GM18499 (cell line): Measurements from ENCODE around the gene PRELP.

Experiments
- ATAC-seq: cut with Tn5 transposase; IDR thresholded peaks from one replicate; pipeline ENCODE4 v1.9.1; 2021; ENCODE audit warnings: moderate number of reproducible peaks; ENCODE audit not compliant: insufficient read depth, unreplicated experiment

PRELP gene

GRCh38 chr1:203521074-203521794, 45.6 kb downstream of the PRELP start:
- ATAC-seq, result no peak

- no peak for ATAC-seq
Measured at GRCh38 chr1:203521812-203522211, 46.2 kb downstream of the PRELP start.

DNA sequence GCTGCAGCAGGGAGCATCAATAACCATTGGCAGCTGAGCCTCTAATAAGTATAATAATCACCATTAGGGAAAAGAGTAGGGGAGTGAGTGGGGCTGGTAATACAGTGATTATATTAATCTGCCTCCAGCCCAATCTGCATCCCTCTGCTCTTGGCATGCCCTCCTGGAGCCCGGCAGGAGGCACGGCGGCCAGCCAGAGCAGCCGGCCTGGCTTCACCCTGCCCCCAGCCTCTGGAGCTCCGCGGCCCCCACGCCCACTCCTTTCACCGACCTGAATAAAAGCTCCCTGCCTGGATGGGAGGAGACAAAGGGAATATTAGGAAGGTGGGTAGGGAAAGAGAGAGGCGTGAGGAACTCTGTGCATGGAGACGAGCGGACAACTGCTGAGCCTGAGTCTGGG, 46.6 kb downstream of the PRELP start:
- ATAC-seq, result no peak

DNA sequence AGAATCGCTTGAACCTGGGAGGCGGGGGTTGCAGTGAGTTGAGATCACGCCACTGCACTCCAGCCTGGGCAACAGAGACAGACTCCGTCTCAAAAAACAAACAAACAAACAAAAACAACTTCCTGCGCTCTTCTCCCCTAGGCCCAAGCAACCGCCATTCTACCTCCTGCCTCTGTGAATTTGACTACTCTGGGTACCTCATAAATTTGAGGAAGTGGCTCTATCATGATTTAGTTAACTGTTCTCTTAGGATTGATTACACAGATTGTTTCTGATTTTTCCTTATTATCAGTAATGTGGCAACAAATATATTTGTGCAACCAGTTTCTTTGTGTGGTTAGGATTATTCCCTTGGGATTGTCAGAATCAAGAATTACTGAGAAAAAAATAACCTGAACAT, 48.1 kb downstream of the PRELP start:
- no peak for ATAC-seq

- ATAC-seq, result no peak
Measured at GRCh38 chr1:203524152-203524551, 48.5 kb downstream of the PRELP start.

DNA sequence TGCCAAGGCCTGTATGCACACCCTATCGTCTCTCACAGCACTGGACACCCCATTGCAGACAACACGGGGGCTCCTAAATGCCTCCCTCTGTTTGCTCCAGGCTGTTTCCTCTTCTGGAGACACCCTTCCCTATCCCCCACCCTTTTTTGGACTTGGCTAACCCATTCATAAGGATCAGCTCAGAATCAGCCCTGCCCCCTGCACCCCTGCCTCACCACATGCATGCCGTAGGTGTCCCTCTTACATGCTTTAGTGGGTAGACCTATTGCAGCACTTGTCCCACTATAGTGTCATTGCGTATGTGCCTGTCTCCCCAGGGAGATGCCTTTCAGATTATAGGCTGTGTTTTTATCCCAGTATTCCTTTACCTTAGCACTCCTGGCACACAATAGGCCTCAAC, 49.2 kb downstream of the PRELP start:
- no peak for ATAC-seq

GRCh38 chr1:203525685-203526084, 50.1 kb downstream of the PRELP start:
- ATAC-seq, result no peak

DNA sequence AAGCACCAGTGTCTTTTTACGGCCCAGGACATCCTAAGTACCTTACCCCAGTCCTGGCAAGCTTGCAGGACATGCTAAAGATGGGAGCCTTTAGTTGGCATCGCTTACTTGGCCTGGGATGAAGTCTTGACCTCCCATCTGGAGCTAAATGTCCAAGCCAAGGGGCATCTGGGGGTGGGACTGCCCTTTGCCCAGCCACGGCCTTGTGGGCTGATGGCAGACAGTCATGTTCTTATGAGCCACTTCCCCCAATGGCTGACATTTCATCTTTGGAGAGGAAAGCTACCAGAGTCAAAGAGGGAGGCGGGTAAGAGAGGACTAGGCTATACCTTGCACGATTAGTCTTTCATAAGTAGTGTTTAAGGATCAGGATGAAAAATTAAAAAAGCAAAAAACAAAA, 50.5 kb downstream of the PRELP start:
- no peak for ATAC-seq

DNA sequence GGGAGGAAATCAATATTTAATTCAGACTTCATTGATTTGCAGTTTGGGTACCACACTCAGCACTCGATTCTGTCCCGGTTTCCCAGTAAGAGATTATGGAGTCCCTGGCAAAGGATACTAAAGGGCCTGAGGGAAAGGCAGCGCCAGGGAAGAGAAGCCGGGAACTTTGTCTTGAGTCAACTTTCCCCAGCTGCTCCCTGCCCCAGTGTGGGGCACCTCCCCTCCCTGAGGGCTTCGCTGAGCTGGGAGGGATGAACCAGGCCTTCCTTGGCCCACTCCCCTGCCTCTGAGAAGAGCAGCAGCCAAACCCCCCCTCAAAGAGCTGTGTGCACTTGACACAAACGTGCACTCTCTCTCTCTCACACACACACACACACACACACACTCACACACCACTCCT, 51.0 kb downstream of the PRELP start:
- no peak for ATAC-seq

GRCh38 chr1:203527013-203527412, 51.4 kb downstream of the PRELP start:
- no peak for ATAC-seq

- no peak for ATAC-seq
Measured at GRCh38 chr1:203528063-203528462, 52.5 kb downstream of the PRELP start.

- no peak for ATAC-seq
Measured at GRCh38 chr1:203528976-203529835, 53.6 kb downstream of the PRELP start.

GRCh38 chr1:203531063-203531462, 55.5 kb downstream of the PRELP start:
- ATAC-seq, result no peak

GRCh38 chr1:203534012-203534411, 58.4 kb downstream of the PRELP start:
- ATAC-seq, result no peak

DNA sequence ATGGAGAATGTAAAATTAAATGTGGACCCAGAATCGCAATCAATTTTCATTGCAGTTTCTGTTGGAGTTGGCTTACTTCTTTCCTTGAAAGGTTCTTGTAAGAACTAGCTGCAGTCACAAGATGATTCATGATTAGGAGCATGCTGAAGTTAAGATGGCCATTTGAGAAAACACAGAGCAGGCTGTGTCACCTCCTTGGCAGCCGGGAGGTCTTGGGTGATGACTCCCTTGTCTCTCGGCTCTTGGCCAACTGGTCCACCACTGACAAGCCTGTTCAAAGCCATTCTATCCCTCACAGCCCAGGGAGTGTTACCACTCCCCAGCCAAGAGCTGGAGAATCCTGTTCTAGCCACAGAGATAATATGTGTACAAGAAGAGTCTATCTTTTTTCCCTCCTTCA, 58.9 kb downstream of the PRELP start:
- no peak for ATAC-seq

DNA sequence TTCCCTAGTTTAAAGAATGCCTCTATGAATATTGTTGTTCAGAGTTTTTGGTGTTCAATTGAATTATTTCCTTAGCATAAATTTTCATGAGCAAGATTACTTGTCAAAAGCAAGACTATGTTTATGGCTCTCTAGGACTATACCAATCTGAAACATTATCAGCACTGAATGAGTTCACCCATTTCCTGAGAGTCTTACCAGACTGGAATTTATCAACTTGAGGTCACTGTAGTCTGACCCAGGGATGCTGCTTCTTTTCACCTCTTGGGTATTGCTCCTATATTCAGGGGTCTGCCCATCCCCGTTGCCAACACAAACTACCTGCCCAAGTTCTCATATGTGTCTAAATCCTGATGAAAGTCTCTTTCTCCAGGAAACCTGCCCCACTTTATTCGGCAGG, 61.0 kb downstream of the PRELP start:
- no peak for ATAC-seq

- ATAC-seq, result no peak
Measured at GRCh38 chr1:203536980-203537455, 61.4 kb downstream of the PRELP start.

GRCh38 chr1:203537806-203538464, 62.3 kb downstream of the PRELP start:
- ATAC-seq, result no peak

DNA sequence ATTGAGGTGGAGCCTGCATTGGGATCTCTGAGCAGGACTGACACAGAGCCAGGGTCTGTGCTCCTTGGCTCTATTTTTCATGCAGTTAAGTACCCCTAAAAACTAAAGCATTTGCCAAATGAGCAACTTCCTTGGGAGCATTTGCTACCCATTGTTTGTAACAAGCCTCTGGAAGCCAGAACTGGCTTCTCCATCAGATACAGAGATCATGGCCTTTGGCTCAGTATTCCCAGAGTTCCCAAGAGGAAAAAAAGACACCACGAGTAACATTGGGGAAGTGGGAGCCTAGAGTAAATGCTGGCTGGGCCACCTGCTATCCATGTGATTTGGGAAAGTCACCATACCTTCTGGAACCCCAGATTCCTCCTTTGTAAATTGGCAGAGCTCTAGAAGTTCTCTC, 63.1 kb downstream of the PRELP start:
- ATAC-seq, result no peak

DNA sequence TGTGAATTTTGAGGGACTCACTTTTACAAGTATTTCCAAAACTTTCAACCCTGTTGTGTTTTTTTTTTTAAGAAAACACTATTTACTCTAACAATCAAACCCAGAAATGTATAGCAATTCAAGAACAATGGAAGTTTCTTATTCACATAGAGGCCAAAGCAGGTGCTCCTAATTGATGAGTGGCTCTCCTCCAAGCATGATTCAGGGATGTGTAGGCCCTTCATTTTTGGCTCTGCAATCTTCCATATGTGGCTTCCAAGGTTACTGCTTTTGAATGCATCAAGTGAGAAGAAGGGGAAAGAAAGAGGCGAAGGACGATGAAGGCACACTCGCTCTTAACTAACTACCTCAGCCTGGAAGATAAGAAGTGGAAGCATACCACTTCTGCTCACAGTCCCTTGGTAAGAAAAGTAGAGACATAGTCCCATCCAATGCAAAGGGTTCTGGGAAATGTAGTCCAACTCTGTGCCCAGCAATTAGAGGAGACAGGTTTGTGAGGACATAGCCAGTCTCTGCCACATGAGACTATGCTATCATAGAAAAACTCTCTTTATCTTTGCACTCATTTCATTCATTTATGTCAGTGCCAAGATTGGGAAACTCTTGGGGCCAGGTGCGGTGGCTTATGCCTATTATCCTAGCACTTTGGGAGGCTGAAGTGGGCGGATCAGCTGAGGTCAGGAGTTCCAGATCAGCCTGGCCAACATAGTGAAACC, 64.4 kb downstream of the PRELP start:
- ATAC-seq, result no peak
